Activated T-helper 17 cell treated with anti-CD3 and anti-CD28 coated beads, Interleukin-2, amount 50 U/mL, for 72 hours (primary cell): ENCODE data around the gene ANTXR2. TPM values are rescaled to one million over a fixed set of nuclear protein-coding genes. Genes with fewer than 3 reads are reported as not detected.
A peak's percentile ranks its signal among the peaks of the same experiment; 100 is the strongest.
"Not testable (repeated sequence)": the region's sequence is repeated elsewhere in the genome, so short reads cannot be mapped to it uniquely, and the experiment has no call there.

Source experiments
- ATAC-seq: fragments of 150-1000 bp; cut with Tn5 transposase; replicated peaks from 2 replicates; pipeline ENCODE4 v1.10.0; 2021; ENCODE audit warnings: mild to moderate bottlenecking, moderate library complexity
- H3K27ac Mint-ChIP-seq: one replicate; pipeline ENCODE4 v1.8.0; 2022; ENCODE audit warnings: mixed read lengths
- H3K27me3 Mint-ChIP-seq: one replicate; pipeline ENCODE4 v1.8.0; 2022; ENCODE audit warnings: mixed read lengths
- H3K36me3 Mint-ChIP-seq: one replicate; pipeline ENCODE4 v1.8.0; 2022; ENCODE audit warnings: low read depth, mild to moderate bottlenecking, mixed read lengths
- H3K4me1 Mint-ChIP-seq: one replicate; pipeline ENCODE4 v1.8.0; 2022; ENCODE audit warnings: mixed read lengths
- H3K4me3 Mint-ChIP-seq: one replicate; pipeline ENCODE4 v1.8.0; 2022; ENCODE audit warnings: mild to moderate bottlenecking, mixed read lengths
- H3K9me3 Mint-ChIP-seq: one replicate; pipeline ENCODE4 v1.8.0; 2022; ENCODE audit warnings: mixed read lengths
- total RNA-seq, 2 donors: library from RNA; stranded (reverse); gene quantifications; one replicate each; pipeline ENCODE4 v1.2.3, GENCODE V29; 2022

ANTXR2 gene
- total RNA-seq, 2 donors from 2014 or later: 27.4 to 52.5 TPM

- peaks cover 25% of the 10 kb centered on the region for H3K4me1 Mint-ChIP-seq
- H3K36me3 Mint-ChIP-seq: peaks cover 44% of the 10 kb centered on the region
- ATAC-seq: no peak
- no peak overlapping the region for H3K27ac Mint-ChIP-seq
- H3K9me3 Mint-ChIP-seq: no peaks in the 10 kb centered on the region
- H3K4me3 Mint-ChIP-seq: no peak overlapping the region
- no peaks in the 10 kb centered on the region for H3K27me3 Mint-ChIP-seq
These were observed 60.7 kb downstream of the ANTXR2 start for GRCh38 chr4:80012291-80012690.

GRCh38 chr4:80011636-80012236 lies 61.3 kb downstream of the ANTXR2 start:
- Mint-ChIP-seq H3K4me1 (peaks cover 30% of the 10 kb centered on the region), H3K36me3 (peaks cover 49% of the 10 kb centered on the region), H3K27me3 (no peaks in the 10 kb centered on the region), H3K9me3 (no peaks in the 10 kb centered on the region), H3K27ac (peak overlapping the region; percentile 38), H3K4me3 (peak overlapping the region; percentile 15)
- ATAC-seq: no peak

DNA sequence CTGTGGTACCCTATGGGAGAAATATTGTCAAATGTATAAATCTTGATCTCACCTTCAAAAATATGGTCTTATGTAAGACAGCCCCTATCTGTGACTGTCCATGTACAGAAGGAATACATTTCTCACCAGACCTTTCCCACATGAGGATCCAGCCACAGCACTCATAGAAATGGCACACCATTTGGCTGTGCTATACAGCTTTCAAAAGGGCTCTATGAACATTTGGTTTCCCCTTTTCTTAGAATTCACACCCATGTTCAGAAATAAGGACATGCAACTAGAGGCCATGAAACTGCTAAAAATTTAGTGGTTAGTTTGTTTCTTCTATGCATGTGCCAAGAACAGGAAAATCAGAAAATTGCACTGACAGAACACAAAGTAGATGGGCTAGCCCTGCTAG lies 62.7 kb downstream of the ANTXR2 start:
- Mint-ChIP-seq H3K27me3 (no peaks in the 10 kb centered on the region), H3K4me1 (peaks cover 43% of the 10 kb centered on the region), H3K36me3 (peaks cover 60% of the 10 kb centered on the region), H3K4me3 (peak overlapping the region; percentile 46), H3K27ac (peak overlapping the region; percentile 80), H3K9me3 (no peaks in the 10 kb centered on the region)
- ATAC-seq: no peak

- H3K4me1 Mint-ChIP-seq: peaks cover 44% of the 10 kb centered on the region
- peak overlapping the region; percentile 46 for H3K4me3 Mint-ChIP-seq
- H3K27ac Mint-ChIP-seq: peak overlapping the region; percentile 80
These were observed 63.2 kb downstream of the ANTXR2 start for GRCh38 chr4:80009806-80010205.

GRCh38 chr4:80008971-80009370 lies 64.1 kb downstream of the ANTXR2 start:
- peaks cover 50% of the 10 kb centered on the region for H3K4me1 Mint-ChIP-seq
- ATAC-seq: no peak
- peaks cover 70% of the 10 kb centered on the region for H3K36me3 Mint-ChIP-seq
- H3K4me3 Mint-ChIP-seq: peak overlapping the region; percentile 46
- peak overlapping the region; percentile 80 for H3K27ac Mint-ChIP-seq
- no peaks in the 10 kb centered on the region for H3K27me3 Mint-ChIP-seq
- H3K9me3 Mint-ChIP-seq: peaks cover 5% of the 10 kb centered on the region

More at GRCh38 chr4:80009806-80010205, 63.2 kb downstream of the ANTXR2 start:
- Mint-ChIP-seq H3K9me3 (no peaks in the 10 kb centered on the region), H3K36me3 (peaks cover 65% of the 10 kb centered on the region), H3K27me3 (no peaks in the 10 kb centered on the region)
- ATAC-seq: no peak

DNA sequence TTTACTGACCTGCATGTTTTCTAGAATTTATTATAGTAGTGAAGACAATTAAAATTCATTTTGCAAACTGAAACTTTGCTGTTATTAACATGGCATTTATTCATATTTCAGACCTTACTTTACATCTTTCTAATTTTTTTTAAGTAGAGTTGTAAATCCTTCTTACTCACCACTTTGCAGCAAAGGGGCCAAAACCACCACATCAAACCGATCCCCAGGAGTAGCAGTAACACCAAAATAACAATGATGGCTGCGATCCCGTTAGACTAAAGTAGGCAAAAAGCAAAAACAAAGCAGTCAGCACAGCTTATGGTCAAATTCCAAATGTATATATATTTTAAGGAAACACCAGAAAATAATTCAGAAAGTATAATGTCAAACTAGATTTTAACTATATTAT lies 64.7 kb downstream of the ANTXR2 start:
- Mint-ChIP-seq H3K27me3 (no peaks in the 10 kb centered on the region), H3K4me1 (peaks cover 50% of the 10 kb centered on the region), H3K36me3 (peaks cover 68% of the 10 kb centered on the region), H3K4me3 (peak overlapping the region; percentile 79), H3K9me3 (peaks cover 5% of the 10 kb centered on the region), H3K27ac (peak overlapping the region; percentile 94)
- peak; percentile 18 for ATAC-seq

DNA sequence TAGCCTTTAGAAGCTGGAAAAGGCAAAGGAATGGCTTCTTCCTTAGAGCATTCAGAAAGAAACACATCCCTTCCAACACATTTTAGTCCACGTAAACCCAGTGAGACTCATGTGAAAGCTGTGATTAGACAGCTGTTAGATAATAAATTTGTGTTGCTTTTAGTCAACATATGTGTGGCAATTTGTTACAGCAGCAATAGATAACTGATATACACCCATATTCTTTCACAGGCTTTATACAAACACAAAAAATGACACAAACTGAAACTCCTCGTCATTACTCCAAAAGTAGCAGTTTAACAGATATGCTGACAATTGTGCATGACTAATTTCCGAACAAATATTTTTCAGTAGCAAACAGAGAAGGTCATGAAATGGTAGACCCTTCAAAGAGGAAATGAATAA lies 65.3 kb downstream of the ANTXR2 start:
- no peaks in the 10 kb centered on the region for H3K27me3 Mint-ChIP-seq
- peak; percentile 71 for ATAC-seq
- H3K4me3 Mint-ChIP-seq: peak overlapping the region; percentile 79
- H3K36me3 Mint-ChIP-seq: peaks cover 65% of the 10 kb centered on the region
- peak overlapping the region; percentile 94 for H3K27ac Mint-ChIP-seq
- H3K4me1 Mint-ChIP-seq: peaks cover 50% of the 10 kb centered on the region
- peaks cover 5% of the 10 kb centered on the region for H3K9me3 Mint-ChIP-seq

DNA sequence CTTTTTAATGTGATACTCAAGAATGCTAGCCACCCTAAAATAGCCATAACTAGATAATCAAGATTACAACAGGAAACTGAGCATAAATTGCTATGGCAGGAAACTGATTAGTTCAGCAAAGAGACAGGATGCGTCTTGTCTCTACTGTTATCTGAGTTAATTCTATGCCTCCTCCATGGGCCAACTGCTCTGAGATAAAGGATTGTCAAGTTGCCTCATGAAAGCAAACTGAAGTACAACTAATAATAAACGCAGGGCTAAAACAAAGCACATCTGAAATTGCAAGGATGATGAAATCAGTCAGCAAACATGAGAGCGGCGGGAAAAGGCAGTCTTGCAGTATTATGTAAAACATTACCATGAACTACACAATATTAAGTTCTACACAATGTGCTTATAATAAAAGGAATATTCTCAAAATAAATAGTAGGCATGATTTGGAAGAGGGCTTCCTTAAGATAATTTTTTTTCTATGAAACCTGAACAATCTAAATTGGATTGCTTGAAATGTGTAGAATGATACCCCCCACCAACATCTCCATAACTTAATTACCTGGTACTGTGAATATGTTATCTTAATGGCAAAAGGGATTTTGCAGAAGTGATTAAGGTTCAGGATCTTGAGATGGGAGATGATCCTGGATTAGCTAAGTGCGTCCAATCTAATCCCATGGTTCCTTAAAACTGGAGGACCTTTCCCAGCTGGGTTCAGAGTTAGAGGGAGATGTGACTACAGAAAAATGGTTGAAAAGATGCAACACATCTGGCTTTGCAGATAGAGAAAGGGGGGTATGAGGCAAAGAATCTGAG lies 65.9 kb downstream of the ANTXR2 start:
- Mint-ChIP-seq H3K4me1 (peaks cover 50% of the 10 kb centered on the region), H3K4me3 (peak overlapping the region; percentile 79), H3K27ac (peak overlapping the region; percentile 94), H3K36me3 (peaks cover 70% of the 10 kb centered on the region), H3K9me3 (peaks cover 5% of the 10 kb centered on the region), H3K27me3 (no peaks in the 10 kb centered on the region)
- ATAC-seq: no peak

GRCh38 chr4:80005863-80006262 lies 67.2 kb downstream of the ANTXR2 start:
- ATAC-seq: peak; percentile 82
- Mint-ChIP-seq H3K36me3 (peaks cover 76% of the 10 kb centered on the region), H3K27me3 (no peaks in the 10 kb centered on the region), H3K4me3 (peak overlapping the region; percentile 79), H3K9me3 (peaks cover 5% of the 10 kb centered on the region), H3K27ac (peak overlapping the region; percentile 94), H3K4me1 (peaks cover 50% of the 10 kb centered on the region)

- H3K27ac Mint-ChIP-seq: peak overlapping the region; percentile 94
- no peak for ATAC-seq
These were observed 68.7 kb downstream of the ANTXR2 start for GRCh38 chr4:80004319-80004718.

DNA sequence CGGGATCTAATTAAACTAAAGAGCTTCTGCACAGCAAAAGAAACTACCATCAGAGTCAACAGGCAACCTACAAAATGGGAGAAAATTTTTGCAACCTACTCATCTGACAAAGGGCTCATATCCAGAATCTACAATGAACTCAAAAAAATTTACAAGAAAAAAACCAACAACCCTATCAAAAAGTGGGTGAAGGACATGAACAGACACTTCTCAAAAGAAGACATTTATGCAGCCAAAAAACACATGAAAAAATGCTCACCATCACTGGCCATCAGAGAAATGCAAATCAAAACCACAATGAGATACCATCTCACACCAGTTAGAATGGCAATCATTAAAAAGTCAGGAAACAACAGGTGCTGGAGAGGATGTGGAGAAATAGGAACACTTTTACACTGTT lies 70.5 kb downstream of the ANTXR2 start:
- not testable (repeated sequence) for H3K27ac Mint-ChIP-seq, H3K4me3 Mint-ChIP-seq, ATAC-seq, H3K27me3 Mint-ChIP-seq, H3K9me3 Mint-ChIP-seq
- H3K4me1 Mint-ChIP-seq: peaks cover 30% of the 10 kb centered on the region
- H3K36me3 Mint-ChIP-seq: peaks cover 58% of the 10 kb centered on the region

More at GRCh38 chr4:80004319-80004718, 68.7 kb downstream of the ANTXR2 start:
- H3K4me1 Mint-ChIP-seq: peaks cover 40% of the 10 kb centered on the region
- peak overlapping the region; percentile 79 for H3K4me3 Mint-ChIP-seq
- H3K27me3 Mint-ChIP-seq: no peaks in the 10 kb centered on the region
- H3K9me3 Mint-ChIP-seq: peaks cover 5% of the 10 kb centered on the region
- H3K36me3 Mint-ChIP-seq: peaks cover 65% of the 10 kb centered on the region

DNA sequence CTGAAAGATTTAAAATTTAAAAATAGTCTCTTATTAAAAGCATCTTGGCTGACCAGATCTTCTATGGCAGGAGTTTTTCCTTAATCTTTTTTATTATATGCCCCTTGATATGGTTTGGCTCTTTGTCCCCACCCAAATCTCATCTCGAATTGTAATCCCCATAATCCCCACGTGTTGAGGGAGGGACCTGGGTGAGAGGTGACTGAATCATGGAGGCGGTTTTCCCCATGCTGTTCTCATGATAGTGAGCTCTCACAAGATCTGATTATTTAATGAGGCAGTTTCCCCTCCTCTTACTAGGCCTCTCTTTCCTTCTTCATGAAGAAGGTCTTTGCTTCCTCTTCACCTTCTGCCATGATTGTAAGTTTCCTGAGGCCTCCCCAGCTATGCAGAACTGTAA lies 74.0 kb downstream of the ANTXR2 start:
- not testable (repeated sequence) for H3K9me3 Mint-ChIP-seq, ATAC-seq, H3K4me3 Mint-ChIP-seq, H3K27me3 Mint-ChIP-seq, H3K27ac Mint-ChIP-seq
- H3K4me1 Mint-ChIP-seq: peaks cover 10% of the 10 kb centered on the region
- peaks cover 41% of the 10 kb centered on the region for H3K36me3 Mint-ChIP-seq

DNA sequence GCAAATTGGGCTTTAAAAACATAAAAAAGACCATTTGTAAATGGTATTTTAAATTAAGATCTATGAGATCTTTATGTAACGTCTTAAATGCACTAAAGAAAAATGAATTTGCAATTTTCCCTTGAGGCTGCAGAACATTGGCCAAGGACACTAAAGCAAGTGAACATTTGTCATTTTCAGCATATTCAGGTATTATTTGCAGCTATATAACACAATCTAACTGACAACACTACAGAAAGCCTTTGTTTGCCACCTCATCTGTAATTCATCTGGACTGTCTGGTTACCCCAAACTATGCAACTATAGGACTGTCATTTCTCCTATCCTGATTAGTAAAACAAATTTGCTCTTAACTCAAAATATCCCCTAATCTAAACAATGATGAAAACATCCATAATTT lies 74.8 kb downstream of the ANTXR2 start:
- Mint-ChIP-seq H3K36me3 (peaks cover 36% of the 10 kb centered on the region), H3K27me3 (no peaks in the 10 kb centered on the region), H3K27ac (no peak overlapping the region), H3K4me1 (peaks cover 10% of the 10 kb centered on the region), H3K9me3 (peaks cover 3% of the 10 kb centered on the region), H3K4me3 (no peak overlapping the region)
- ATAC-seq: no peak

GRCh38 chr4:79996851-79997250 lies 76.2 kb downstream of the ANTXR2 start:
- peak overlapping the region; percentile 2 for H3K4me3 Mint-ChIP-seq
- peaks cover 10% of the 10 kb centered on the region for H3K4me1 Mint-ChIP-seq
- peaks cover 24% of the 10 kb centered on the region for H3K36me3 Mint-ChIP-seq
- ATAC-seq: no peak
- H3K9me3 Mint-ChIP-seq: peaks cover 3% of the 10 kb centered on the region
- no peaks in the 10 kb centered on the region for H3K27me3 Mint-ChIP-seq
- no peak overlapping the region for H3K27ac Mint-ChIP-seq

GRCh38 chr4:79993476-79993875 lies 79.6 kb downstream of the ANTXR2 start:
- no peak for ATAC-seq
- Mint-ChIP-seq H3K4me1 (peaks cover 27% of the 10 kb centered on the region), H3K27me3 (no peaks in the 10 kb centered on the region), H3K36me3 (peaks cover 20% of the 10 kb centered on the region), H3K9me3 (no peaks in the 10 kb centered on the region), H3K4me3 (no peak overlapping the region), H3K27ac (no peak overlapping the region)
